GM18502 (cell line): ENCODE results near the gene NPC2.
"Not testable (repeated sequence)": the region's sequence is repeated elsewhere in the genome, so short reads cannot be mapped to it uniquely, and the experiment has no call there.

Source experiments
- ATAC-seq: cut with Tn5 transposase; IDR thresholded peaks from one replicate; pipeline ENCODE4 v1.9.1; 2021; ENCODE audit warnings: mild to moderate bottlenecking; ENCODE audit not compliant: unreplicated experiment, poor library complexity

Gene NPC2

GRCh38 chr14:74476107-74476506, 17.0 kb downstream of the NPC2 start:
- no peak for ATAC-seq

GRCh38 chr14:74475678-74476077, 17.4 kb downstream of the NPC2 start:
- no peak for ATAC-seq

GRCh38 chr14:74474376-74474775, 18.7 kb downstream of the NPC2 start:
- no peak for ATAC-seq

GRCh38 chr14:74472601-74473000, 20.5 kb downstream of the NPC2 start:
- ATAC-seq: no peak

GRCh38 chr14:74469548-74470518, 23.3 kb downstream of the NPC2 start:
- ATAC-seq: no peak

GRCh38 chr14:74468513-74468912, 24.6 kb downstream of the NPC2 start:
- ATAC-seq: no peak

GRCh38 chr14:74465335-74465734, 27.8 kb downstream of the NPC2 start:
- ATAC-seq: no peak

GRCh38 chr14:74464785-74465184, 28.3 kb downstream of the NPC2 start:
- ATAC-seq: no peak

GRCh38 chr14:74463697-74464096, 29.4 kb downstream of the NPC2 start:
- no peak for ATAC-seq

- ATAC-seq: no peak
Observed at GRCh38 chr14:74462993-74463392, 30.1 kb downstream of the NPC2 start.

- no peak for ATAC-seq
Observed at GRCh38 chr14:74459976-74460375, 33.1 kb downstream of the NPC2 start.

- ATAC-seq: no peak
Observed at GRCh38 chr14:74459289-74459946, 33.7 kb downstream of the NPC2 start.

- no peak for ATAC-seq
Observed at GRCh38 chr14:74457565-74457895, 35.6 kb downstream of the NPC2 start.

GRCh38 chr14:74456684-74457564, 36.2 kb downstream of the NPC2 start:
- ATAC-seq: no peak

GRCh38 chr14:74454397-74454796, 38.7 kb downstream of the NPC2 start:
- not testable (repeated sequence) for ATAC-seq

- ATAC-seq: no peak
Observed at GRCh38 chr14:74444866-74445265, 48.2 kb downstream of the NPC2 start.

GRCh38 chr14:74442757-74443156, 50.3 kb downstream of the NPC2 start:
- ATAC-seq: no peak

- no peak for ATAC-seq
Observed at GRCh38 chr14:74441113-74441512, 52.0 kb downstream of the NPC2 start.

GRCh38 chr14:74438351-74438915, 54.7 kb downstream of the NPC2 start:
- no peak for ATAC-seq

GRCh38 chr14:74437496-74438053, 55.5 kb downstream of the NPC2 start:
- no peak for ATAC-seq
